Esophagus muscularis mucosa (tissue), 4 donors: ENCODE measurements around the gene HBP1. TPM values are rescaled to one million over a fixed set of nuclear protein-coding genes. Genes with fewer than 3 reads are reported as not detected.

Experiments
- DNase-seq: peaks from one replicate; pipeline ENCODE4 v3.0.0-alpha.2; 2017; ENCODE audit errors: extremely low spot score
- H3K27ac ChIP-seq, 4 donors: fragments of 200-600 bp; sonication (generic); replicated peaks in 1 of 4; 1 replicate in 3 of 4; 2 replicates in 1 of 4; pipeline ENCODE4 v1.5.1; 2016 to 2019; ENCODE audit warnings: mild to moderate bottlenecking in 1 of 4
- H3K27me3 ChIP-seq, 4 donors: fragments of 200-600 bp; sonication (generic); one replicate each; pipeline versions ENCODE4 v1.5.1 to v1.6.0; 2016 to 2019
- H3K36me3 ChIP-seq, 4 donors: fragments of 200-600 bp; sonication (generic); one replicate each; pipeline ENCODE4 v1.5.1; 2016 to 2019
- H3K4me1 ChIP-seq, 4 donors: fragments of 200-600 bp; sonication (generic); one replicate each; pipeline ENCODE4 v1.5.1; 2016 to 2019
- H3K4me3 ChIP-seq, 4 donors: fragments of 200-600 bp; sonication (generic); 1 replicate in 2 of 4; 2 replicates in 2 of 4; pipeline ENCODE4 v1.5.1; 2016 to 2019; ENCODE audit warnings: mild to moderate bottlenecking in 4 of 4, moderate library complexity in 1 of 4
- H3K9me3 ChIP-seq, 4 donors: fragments of 200-600 bp; sonication (generic); 1 replicate in 3 of 4; 2 replicates in 1 of 4; pipeline ENCODE4 v1.5.1; 2016 to 2019
- CTCF ChIP-seq, 3 experiments: fragments of 200-600 bp in 2 of 3; fragments of 450-650 bp in 1 of 3; sonication (generic) in 2 of 3; IDR thresholded peaks; one replicate each; pipeline ENCODE4 v1.5.1; 2017 to 2019; ENCODE audit warnings: antibody characterized with exemption in 3 of 3, mild to moderate bottlenecking in 2 of 3, moderate library complexity in 1 of 3
- EP300 ChIP-seq: sonication (generic); formaldehyde crosslinking; IDR thresholded peaks from one replicate; pipeline ENCODE4 v1.6.1; 2017; ENCODE audit warnings: antibody characterized with exemption
- POLR2A ChIP-seq: fragments of 450-650 bp; IDR thresholded peaks from one replicate; pipeline ENCODE4 v1.6.1; 2017; ENCODE audit warnings: antibody characterized with exemption, moderate library complexity, mild to moderate bottlenecking, low read depth
- POLR2AphosphoS5 ChIP-seq, 2 donors: sonication (generic); formaldehyde crosslinking; IDR thresholded peaks; one replicate each; pipeline ENCODE4 v1.6.1; 2017; ENCODE audit warnings: antibody characterized with exemption in 2 of 2
- WGBS: methylation state at CpG from one replicate; pipeline ENCODE4 v1.1.5; 2018; 5-methylcytosine and 5-hydroxymethylcytosine counted together
- intact Hi-C: fragments of 100-400 bp; cut with DNase I; formaldehyde crosslinking; loops from one replicate; pipeline ENCODE4 v1.15.1; 2023
- total RNA-seq, 4 donors: library from RNA; depleted of rRNA; stranded (reverse); fragments of >200 nt; gene quantifications; one replicate each; pipeline versions ENCODE4 v1.1.0 to v1.2.1, GENCODE V29; 2016

Gene HBP1
- total RNA-seq, 4 donors from 2014 or later, result 60.4 to 113 (median 110) TPM

GRCh38 chr7:107171496-107171895, 2.7 kb downstream of the HBP1 start:
- H3K27ac ChIP-seq, result peak overlapping the region in 3 of 4 donors; percentile 14 to 100 (median 53)
- WGBS, result 93% methylated on average over 11 of the region's 12 CpGs
- TF ChIP-seq POLR2AphosphoS5 (IDR thresholded peaks at IDR 0.05), result no peak
- no peak for TF ChIP-seq EP300
- no peak for TF ChIP-seq CTCF (IDR thresholded peaks at IDR 0.05)
- no peak for TF ChIP-seq POLR2A
- DNase-seq, result no peak
- intact Hi-C loops, result loop anchor here (10.0 kb wide), 1 partner anchor 713 kb away; no protein-coding TSS in a partner anchor
- no peak overlapping the region for H3K4me3 ChIP-seq
- no peaks in the 10 kb centered on the region for H3K9me3 ChIP-seq
- no peaks in the 10 kb centered on the region for H3K27me3 ChIP-seq
- H3K36me3 ChIP-seq, result peaks cover 0 to 4% (median 0%) of the 10 kb centered on the region in 4 donors
- peaks cover 52 to 70% (median 64%) of the 10 kb centered on the region in 4 donors for H3K4me1 ChIP-seq

GRCh38 chr7:107172276-107173032, 3.7 kb downstream of the HBP1 start:
- DNase-seq, result no peak
- TF ChIP-seq POLR2A (no peak), POLR2AphosphoS5 (IDR thresholded peaks at IDR 0.05) (no peak), EP300 (no peak), CTCF (IDR thresholded peaks at IDR 0.05) (no peak)
- peaks cover 0 to 4% (median 0%) of the 10 kb centered on the region in 4 donors for H3K36me3 ChIP-seq
- no peaks in the 10 kb centered on the region for H3K27me3 ChIP-seq
- no peaks in the 10 kb centered on the region for H3K9me3 ChIP-seq
- peaks cover 57 to 73% (median 72%) of the 10 kb centered on the region in 4 donors for H3K4me1 ChIP-seq
- no peak overlapping the region for H3K27ac ChIP-seq
- 83% methylated on average over 4 of the region's 4 CpGs for WGBS
- H3K4me3 ChIP-seq, result no peak overlapping the region
- intact Hi-C loops, result loop anchor here (10.0 kb wide), 1 partner anchor 712 kb away; no protein-coding TSS in a partner anchor

DNA sequence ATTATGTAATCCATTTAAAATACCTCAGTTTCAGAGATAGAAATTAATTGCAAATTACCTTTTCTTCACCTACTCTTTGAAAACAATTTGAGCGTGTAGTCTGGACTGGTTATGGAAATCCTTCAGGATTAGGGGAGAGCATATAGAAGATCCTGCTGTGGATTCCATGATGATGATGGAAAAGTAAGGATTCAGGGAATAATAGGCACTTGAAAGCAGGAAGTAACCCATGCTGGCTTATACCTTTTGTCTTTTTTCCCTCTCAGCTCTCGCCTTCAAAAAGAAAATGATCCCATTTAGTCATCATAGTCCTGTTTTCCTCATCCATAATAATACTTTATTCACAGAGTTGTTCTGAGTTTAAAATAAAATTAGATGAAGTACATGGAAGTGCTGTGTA, 4.4 kb downstream of the HBP1 start:
- Histone ChIP-seq H3K27me3 (no peaks in the 10 kb centered on the region), H3K36me3 (peaks cover 0 to 4% (median 0%) of the 10 kb centered on the region in 4 donors), H3K27ac (no peak overlapping the region), H3K4me3 (no peak overlapping the region), H3K9me3 (no peaks in the 10 kb centered on the region), H3K4me1 (peaks cover 58 to 80% (median 76%) of the 10 kb centered on the region in 4 donors)
- intact Hi-C loops, result loop anchor here (10.0 kb wide), 1 partner anchor 712 kb away; no protein-coding TSS in a partner anchor
- TF ChIP-seq POLR2AphosphoS5 (IDR thresholded peaks at IDR 0.05) (no peak), POLR2A (no peak), EP300 (no peak), CTCF (IDR thresholded peaks at IDR 0.05) (no peak)
- 80% methylated on average over 2 of the region's 2 CpGs for WGBS
- DNase-seq, result no peak

GRCh38 chr7:107173691-107174406, 5.0 kb downstream of the HBP1 start:
- H3K4me1 ChIP-seq, result peaks cover 58 to 84% (median 80%) of the 10 kb centered on the region in 4 donors
- 67% methylated on average over 4 of the region's 4 CpGs for WGBS

More at GRCh38 chr7:107173691-107174406, 5.0 kb downstream of the HBP1 start:
- no peak for DNase-seq
- no peak overlapping the region for H3K4me3 ChIP-seq
- no peak for TF ChIP-seq POLR2AphosphoS5 (IDR thresholded peaks at IDR 0.05)
- TF ChIP-seq EP300, result no peak
- no peak for TF ChIP-seq POLR2A
- no peak for TF ChIP-seq CTCF (IDR thresholded peaks at IDR 0.05)
- intact Hi-C loops, result loop anchor here (10.0 kb wide), 1 partner anchor 711 kb away; no protein-coding TSS in a partner anchor
- no peaks in the 10 kb centered on the region for H3K9me3 ChIP-seq
- H3K36me3 ChIP-seq, result peaks cover 0 to 4% (median 0%) of the 10 kb centered on the region in 4 donors
- H3K27ac ChIP-seq, result peak overlapping the region in 1 of 4 donors; percentile 14
- no peaks in the 10 kb centered on the region for H3K27me3 ChIP-seq
